GM12801 (cell line): Measurements from ENCODE around the gene SYNM.

Experiments
- CTCF ChIP-seq: IDR thresholded peaks from one replicate; pipeline ENCODE4 v1.5.1; 2011; ENCODE audit warnings: control low read depth; ENCODE audit not compliant: insufficient read length; ENCODE audit errors: extremely low read depth

The SYNM gene

DNA sequence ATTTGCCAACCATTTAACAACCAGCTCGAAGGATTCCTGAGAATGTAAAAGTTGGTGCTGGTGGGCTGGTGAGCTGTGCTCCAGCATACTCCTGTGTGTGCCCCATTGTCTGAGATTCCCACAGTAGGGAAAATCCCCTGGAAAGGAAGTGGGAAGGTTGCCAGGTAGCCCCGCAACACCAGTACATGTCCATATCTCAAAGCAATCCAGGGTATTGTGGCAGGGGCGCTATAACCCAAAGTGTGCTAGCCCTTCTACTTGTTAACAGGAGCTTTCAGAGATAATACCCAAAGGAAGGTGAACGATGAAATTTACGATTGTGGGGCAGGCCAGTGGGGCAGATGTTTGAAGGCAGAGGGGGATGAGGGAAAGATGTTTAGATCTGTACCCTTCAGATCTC, 42.7 kb upstream of the SYNM start:
- no peak for TF ChIP-seq CTCF

GRCh38 chr15:99068186-99068585, 36.7 kb upstream of the SYNM start:
- no peak for TF ChIP-seq CTCF

DNA sequence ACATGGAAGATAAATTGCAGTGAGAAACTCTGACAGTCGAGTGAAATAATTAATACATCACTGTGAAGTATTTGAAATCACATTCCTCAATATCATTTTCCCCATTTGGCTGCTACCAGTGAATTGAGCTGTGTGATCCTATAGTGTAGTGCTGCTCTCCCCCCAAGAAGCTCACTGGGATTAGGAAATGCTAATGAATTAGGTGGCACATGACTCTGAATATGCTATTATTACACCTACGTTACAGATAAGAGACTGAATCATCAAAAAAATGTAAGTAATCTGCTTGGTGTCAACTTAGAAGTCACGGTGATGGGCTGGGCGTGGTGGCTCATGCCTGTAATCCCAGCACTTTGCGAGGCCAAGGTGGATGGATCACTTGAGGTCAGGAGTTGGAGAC, 34.7 kb upstream of the SYNM start:
- TF ChIP-seq CTCF = no peak

DNA sequence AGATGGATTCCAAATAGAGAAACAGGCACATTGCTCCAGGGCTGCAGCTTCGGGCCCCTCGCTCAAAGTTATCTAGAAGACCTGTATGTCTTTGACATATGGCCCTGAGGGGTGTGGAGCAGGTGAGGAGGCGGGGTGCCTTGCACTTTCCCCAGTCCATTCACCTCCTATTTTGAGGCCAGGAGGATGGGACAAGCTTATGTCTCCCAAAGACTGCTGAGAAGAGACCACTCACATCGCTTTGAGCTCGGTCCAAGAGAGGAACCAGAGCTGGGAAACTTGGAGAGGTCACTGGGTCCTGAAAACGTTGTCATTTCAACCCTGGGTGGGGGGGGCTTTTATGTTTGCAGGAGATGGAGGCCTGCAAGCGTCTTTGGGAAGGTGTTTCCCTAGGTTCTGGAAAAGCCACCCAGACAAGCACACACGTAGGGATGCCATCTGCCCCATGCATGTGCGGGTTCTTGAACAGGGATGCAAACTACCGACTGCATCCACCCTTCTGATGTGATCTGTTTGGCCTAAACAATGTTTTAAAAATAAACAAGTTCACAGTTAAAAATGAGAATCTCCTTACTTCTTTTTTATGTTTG, 33.7 kb upstream of the SYNM start:
- no peak for TF ChIP-seq CTCF

GRCh38 chr15:99073008-99073717, 31.7 kb upstream of the SYNM start:
- no peak for TF ChIP-seq CTCF

- no peak for TF ChIP-seq CTCF
Measured at GRCh38 chr15:99074446-99074845, 30.4 kb upstream of the SYNM start.

GRCh38 chr15:99076109-99076508, 28.8 kb upstream of the SYNM start:
- no peak for TF ChIP-seq CTCF
